A673 (cell line): ENCODE results near the gene CEP41. TPM values are rescaled to one million over a fixed set of nuclear protein-coding genes. Genes with fewer than 3 reads are reported as not detected.
"Not testable (repeated sequence)": the region's sequence is repeated elsewhere in the genome, so short reads cannot be mapped to it uniquely, and the experiment has no call there.

Source experiments
- BruUV-seq: library from RNA; stranded (reverse); fragments of 400-500 nt; replicated peaks from 2 replicates; lab custom pipeline; 2021; lab: Mats Ljungman, UMichigan
- CTCF ChIA-PET: fragments of 300-600 bp; sonication (Branson Sonifier 250); formaldehyde crosslinking; loops from one replicate; lab custom pipeline; 2022; ENCODE audit warnings: antibody characterized with exemption; lab: Charles Lee
- POLR2A ChIA-PET: fragments of 300-600 bp; sonication (Branson Sonifier 250); formaldehyde crosslinking; loops from one replicate; lab custom pipeline; 2022; ENCODE audit warnings: antibody characterized with exemption; ENCODE audit not compliant: low non-redundant PET; lab: Charles Lee
- DNase-seq: peaks from one replicate; pipeline ENCODE4 v3.0.0-alpha.2; 2015; ENCODE audit warnings: low spot score
- H3K27ac ChIP-seq: fragments of 200-600 bp; sonication (generic); 2 replicates; pipeline ENCODE4 v1.5.1; 2016; ENCODE audit warnings: mixed run types, low read depth, mild to moderate bottlenecking, mixed read lengths, antibody characterized with exemption, low read length; ENCODE audit not compliant: poor library complexity, severe bottlenecking
- H3K27me3 ChIP-seq: fragments of 200-600 bp; sonication (generic); replicated peaks from 2 replicates; pipeline ENCODE4 v1.6.1; 2017; ENCODE audit warnings: mixed run types, low read depth, mild to moderate bottlenecking, mixed read lengths, antibody characterized with exemption, low read length; ENCODE audit not compliant: insufficient read depth, poor library complexity
- H3K36me3 ChIP-seq: fragments of 200-600 bp; sonication (generic); 2 replicates; pipeline ENCODE4 v1.6.1; 2016; ENCODE audit warnings: mixed run types, mild to moderate bottlenecking, mixed read lengths, antibody characterized with exemption, low read length; ENCODE audit not compliant: insufficient read depth, poor library complexity, severe bottlenecking
- H3K4me1 ChIP-seq: fragments of 200-600 bp; sonication (generic); 2 replicates; pipeline ENCODE4 v1.6.1; 2017; ENCODE audit warnings: mixed run types, mild to moderate bottlenecking, mixed read lengths, antibody characterized with exemption, low read length; ENCODE audit not compliant: insufficient read depth, poor library complexity, severe bottlenecking
- H3K4me3 ChIP-seq: fragments of 200-600 bp; sonication (generic); 2 replicates; pipeline ENCODE4 v1.5.1; 2016; ENCODE audit warnings: low read depth, mixed run types, mild to moderate bottlenecking, mixed read lengths, low read length; ENCODE audit not compliant: poor library complexity, severe bottlenecking
- H3K9me3 ChIP-seq: fragments of 200-600 bp; sonication (generic); 2 replicates; pipeline ENCODE4 v1.6.1; 2016; ENCODE audit warnings: mixed run types, low read depth, mild to moderate bottlenecking, mixed read lengths, antibody characterized with exemption, low read length; ENCODE audit not compliant: poor library complexity, severe bottlenecking
- EZH2 ChIP-seq: fragments of 200-600 bp; sonication (generic); IDR thresholded peaks from 2 replicates; pipeline ENCODE4 v1.6.1; 2017; ENCODE audit warnings: borderline replicate concordance, low read depth, mild to moderate bottlenecking, mixed read lengths, antibody characterized with exemption, low read length; ENCODE audit not compliant: poor library complexity, severe bottlenecking
- intact Hi-C: fragments of 100-400 bp; cut with micrococcal nuclease; formaldehyde crosslinking; loops from one replicate; pipeline ENCODE4 v1.10.0; 2022; ENCODE audit not compliant: unreplicated experiment
- total RNA-seq: library from RNA; stranded (reverse); gene quantifications from 2 replicates; pipeline ENCODE4 v1.2.3, GENCODE V29; 2021
- TF ChIP-seq, protein P1 (sequence below): fragments of 300-800, 200-600 bp; sonication (generic); conservative IDR thresholded peaks from 2 replicates; pipeline ENCODE4 v1.5.1; 2017; ENCODE audit warnings: low read depth, mild to moderate bottlenecking, antibody characterized with exemption, low read length, moderate library complexity, mixed read lengths

CEP41 gene
- total RNA-seq, 1 experiment from 2014 or later, result 25.7 TPM

DNA sequence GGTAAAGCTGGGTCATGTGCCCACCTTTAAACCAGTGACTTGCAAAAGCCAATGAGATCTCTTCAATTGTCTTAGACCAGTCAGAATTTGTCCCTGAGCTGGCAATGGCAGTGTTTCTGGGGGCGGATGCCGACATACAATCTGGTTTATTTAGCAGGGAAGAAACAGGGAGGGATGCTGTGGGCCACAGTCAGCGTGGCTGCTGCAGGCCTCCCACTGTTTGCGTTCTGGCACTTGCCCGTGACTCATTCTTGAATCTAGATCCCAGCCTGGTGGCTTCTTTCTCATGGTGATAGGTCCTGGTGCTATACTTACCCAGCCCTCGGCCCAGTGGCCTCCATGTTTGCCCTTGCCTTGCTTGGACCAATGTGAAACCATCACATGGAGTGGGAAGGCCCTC is 63.6 kb downstream of the CEP41 start:
- no TSS peak for BruUV-seq
- H3K27ac ChIP-seq, result no peak overlapping the region
- DNase-seq, result no peak
- no peak overlapping the region for H3K4me3 ChIP-seq
- ChIA-PET CTCF (no interaction called here), POLR2A (no interaction called here)
- intact Hi-C loops, result no loop called here
- no peaks in the 10 kb centered on the region for H3K9me3 ChIP-seq
- no peak for TF ChIP-seq EZH2
- TF ChIP-seq, protein P1, sequence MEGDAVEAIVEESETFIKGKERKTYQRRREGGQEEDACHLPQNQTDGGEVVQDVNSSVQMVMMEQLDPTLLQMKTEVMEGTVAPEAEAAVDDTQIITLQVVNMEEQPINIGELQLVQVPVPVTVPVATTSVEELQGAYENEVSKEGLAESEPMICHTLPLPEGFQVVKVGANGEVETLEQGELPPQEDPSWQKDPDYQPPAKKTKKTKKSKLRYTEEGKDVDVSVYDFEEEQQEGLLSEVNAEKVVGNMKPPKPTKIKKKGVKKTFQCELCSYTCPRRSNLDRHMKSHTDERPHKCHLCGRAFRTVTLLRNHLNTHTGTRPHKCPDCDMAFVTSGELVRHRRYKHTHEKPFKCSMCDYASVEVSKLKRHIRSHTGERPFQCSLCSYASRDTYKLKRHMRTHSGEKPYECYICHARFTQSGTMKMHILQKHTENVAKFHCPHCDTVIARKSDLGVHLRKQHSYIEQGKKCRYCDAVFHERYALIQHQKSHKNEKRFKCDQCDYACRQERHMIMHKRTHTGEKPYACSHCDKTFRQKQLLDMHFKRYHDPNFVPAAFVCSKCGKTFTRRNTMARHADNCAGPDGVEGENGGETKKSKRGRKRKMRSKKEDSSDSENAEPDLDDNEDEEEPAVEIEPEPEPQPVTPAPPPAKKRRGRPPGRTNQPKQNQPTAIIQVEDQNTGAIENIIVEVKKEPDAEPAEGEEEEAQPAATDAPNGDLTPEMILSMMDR, result no peak
- H3K27me3 ChIP-seq, result no peaks in the 10 kb centered on the region
- H3K36me3 ChIP-seq, result no peaks in the 10 kb centered on the region
- H3K4me1 ChIP-seq, result no peaks in the 10 kb centered on the region

DNA sequence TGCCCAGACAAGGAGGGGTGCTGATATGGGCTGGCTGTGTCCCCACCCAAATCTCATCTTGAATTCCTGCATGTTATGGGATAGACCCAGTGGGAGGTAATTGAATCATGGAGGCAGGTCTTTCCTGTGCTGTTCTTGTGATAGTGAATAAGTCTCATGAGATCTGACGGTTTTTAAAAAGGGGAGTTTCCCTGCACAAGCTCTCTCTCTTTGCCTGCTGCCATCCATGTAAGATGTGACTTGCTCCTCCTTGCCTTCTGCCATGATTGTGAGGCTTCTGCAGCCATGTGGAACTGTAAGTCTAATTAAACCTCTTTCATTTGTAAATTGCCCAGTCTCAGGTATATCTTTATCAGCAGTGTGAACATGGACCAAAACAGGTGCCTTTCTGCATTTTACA is 64.4 kb downstream of the CEP41 start:
- H3K27ac ChIP-seq, CTCF ChIA-PET, H3K4me1 ChIP-seq, H3K27me3 ChIP-seq, POLR2A ChIA-PET, H3K36me3 ChIP-seq, H3K4me3 ChIP-seq, BruUV-seq, intact Hi-C loops, DNase-seq, H3K9me3 ChIP-seq: not testable (repeated sequence)

GRCh38 chr7:130374507-130374906 is 66.3 kb downstream of the CEP41 start:
- Histone ChIP-seq H3K36me3 (no peaks in the 10 kb centered on the region), H3K27me3 (no peaks in the 10 kb centered on the region), H3K27ac (no peak overlapping the region), H3K9me3 (no peaks in the 10 kb centered on the region), H3K4me1 (no peaks in the 10 kb centered on the region), H3K4me3 (no peak overlapping the region)
- CTCF ChIA-PET, result no interaction called here
- no peak for DNase-seq
- no TSS peak for BruUV-seq
- TF ChIP-seq, protein P1, result no peak
- TF ChIP-seq EZH2, result no peak
- intact Hi-C loops, result no loop called here
- POLR2A ChIA-PET, result no interaction called here

DNA sequence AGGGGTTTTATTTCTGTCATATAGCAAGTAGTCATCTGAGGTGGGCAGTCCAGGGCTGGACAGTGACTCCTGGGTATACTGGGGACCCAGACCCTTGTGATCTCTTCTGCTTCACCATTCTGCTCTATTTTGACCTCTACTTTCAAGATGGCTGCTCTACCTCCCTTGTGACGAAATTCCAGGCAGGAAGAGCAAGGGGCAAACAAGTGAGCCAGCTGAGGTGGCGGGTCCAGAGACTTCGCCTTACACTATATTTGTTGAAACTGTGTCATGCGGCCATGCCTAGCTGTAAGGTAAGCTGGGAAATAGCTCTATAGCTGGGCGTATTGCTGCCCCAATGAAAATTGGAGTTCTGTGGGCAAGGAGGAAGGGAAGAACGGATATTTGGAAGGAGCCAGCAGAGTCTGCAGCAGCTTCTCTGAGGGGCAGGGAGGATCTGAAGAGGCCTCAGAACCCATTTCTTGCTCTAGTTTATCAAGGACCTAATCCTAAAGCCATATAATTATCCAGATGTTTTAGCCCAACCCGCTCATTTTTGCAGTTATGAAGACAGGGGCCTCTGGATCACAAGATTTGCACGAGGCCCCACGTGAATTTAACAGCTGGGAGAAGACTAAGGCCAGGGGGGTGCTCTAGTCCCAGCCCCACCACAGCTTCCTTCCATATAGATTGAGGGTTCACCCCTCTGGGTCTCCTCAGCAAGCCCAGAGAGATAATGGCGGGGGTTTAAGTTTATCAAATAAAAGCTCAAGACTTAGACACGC is 68.2 kb downstream of the CEP41 start:
- Histone ChIP-seq H3K27ac (no peak overlapping the region), H3K36me3 (no peaks in the 10 kb centered on the region), H3K4me1 (no peaks in the 10 kb centered on the region), H3K4me3 (no peak overlapping the region), H3K9me3 (no peaks in the 10 kb centered on the region), H3K27me3 (no peaks in the 10 kb centered on the region)
- no TSS peak for BruUV-seq
- ChIA-PET CTCF (no interaction called here), POLR2A (no interaction called here)
- intact Hi-C loops, result no loop called here
- TF ChIP-seq, protein P1, result no peak
- TF ChIP-seq EZH2, result no peak
- no peak for DNase-seq
